HCT116 (cell line): Measurements from ENCODE around the gene NDUFB10. TPM values are rescaled to one million over a fixed set of nuclear protein-coding genes. Genes with fewer than 3 reads are reported as not detected.

Experiments used
- ATAC-seq: fragments of 200-7000 bp; cut with Tn5 transposase; 2 replicates; pipeline ENCODE4 v1.9.1; 2020; ENCODE audit warnings: mild to moderate bottlenecking, moderate library complexity
- BruUV-seq: library from RNA; stranded (reverse); fragments of 400-500 nt; replicated peaks from 2 replicates; lab custom pipeline; 2021; lab: Mats Ljungman, UMichigan
- CTCF ChIA-PET: fragments of 300-600 bp; sonication (Branson Sonifier 250); formaldehyde crosslinking; loops from one replicate; lab custom pipeline; 2021; ENCODE audit warnings: antibody characterized with exemption; lab: Charles Lee
- POLR2A ChIA-PET: fragments of 300-600, 350-600 bp; sonication (Branson Sonifier 250); formaldehyde crosslinking; loops from one replicate; lab custom pipeline; 2021; ENCODE audit warnings: antibody characterized with exemption; lab: Charles Lee
- RAD21 ChIA-PET, 2 experiments: fragments of 300-600 bp; sonication (Branson Sonifier 250); formaldehyde crosslinking; loops; one replicate each; lab custom pipeline; 2023; ENCODE audit warnings: low total read pairs in 2 of 2; ENCODE audit not compliant: uncharacterized antibody in 2 of 2, unreplicated experiment in 2 of 2, low non-redundant PET in 1 of 2; lab: Charles Lee
- DNase-seq: peaks from one replicate; pipeline ENCODE4 v3.0.0-alpha.2; 2010; ENCODE audit warnings: low read depth, low spot score
- H2AFZ ChIP-seq: fragments of 200-600 bp; shearing (Covaris generic), sonication (generic); 2 replicates; pipeline ENCODE4 v1.6.1; 2017; ENCODE audit warnings: low read depth, mixed run types, mixed read lengths, antibody characterized with exemption, low read length; ENCODE audit not compliant: poor library complexity, severe bottlenecking
- H3K27ac ChIP-seq: 2 replicates; pipeline ENCODE4 v1.5.1; 2012; ENCODE audit warnings: low read depth, low read length
- H3K27me3 ChIP-seq: fragments of 200-600 bp; sonication (generic); 2 replicates; pipeline ENCODE4 v1.6.1; 2016; ENCODE audit warnings: mixed run types, low read length, mixed read lengths; ENCODE audit not compliant: insufficient read depth
- H3K36me3 ChIP-seq, 2 experiments: fragments of 200-500 bp in 1 of 2; fragments of 200-600 bp in 1 of 2; sonication (Bioruptor generic) in 1 of 2; sonication (generic) in 1 of 2; 2 replicates each; pipeline versions ENCODE4 v1.5.1 to v1.6.1; 2014 to 2016; ENCODE audit warnings: low read length in 2 of 2, inconsistent platforms in 1 of 2, mixed read lengths in 1 of 2, mixed run types in 1 of 2; ENCODE audit not compliant: insufficient read depth in 2 of 2, control insufficient read depth in 1 of 2
- H3K4me1 ChIP-seq, 2 experiments: fragments of 200-600 bp in 1 of 2; sonication (generic) in 1 of 2; 2 replicates each; pipeline versions ENCODE4 v1.5.1 to v1.6.1; 2012 to 2017; ENCODE audit warnings: low read length in 2 of 2, inconsistent platforms in 1 of 2, mild to moderate bottlenecking in 1 of 2, mixed read lengths in 1 of 2, mixed run types in 1 of 2, moderate library complexity in 1 of 2; ENCODE audit not compliant: insufficient read depth in 2 of 2, control insufficient read depth in 1 of 2
- H3K4me2 ChIP-seq: fragments of 200-600 bp; sonication (generic); 2 replicates; pipeline ENCODE4 v1.6.1; 2017; ENCODE audit warnings: mixed run types, low read length, mixed read lengths
- H3K4me3 ChIP-seq, 2 experiments: fragments of 200-600 bp in 1 of 2; sonication (generic) in 1 of 2; replicated peaks in 1 of 2; 2 replicates each; pipeline ENCODE4 v1.5.1; 2011 to 2016; ENCODE audit warnings: low read length in 2 of 2, control low read depth in 1 of 2, low read depth in 1 of 2, mild to moderate bottlenecking in 1 of 2, mixed read lengths in 1 of 2, mixed run types in 1 of 2
- H3K79me2 ChIP-seq: fragments of 200-600 bp; sonication (generic); 2 replicates; pipeline ENCODE4 v1.6.1; 2017; ENCODE audit warnings: mild to moderate bottlenecking, mixed run types, low read length, moderate library complexity, mixed read lengths; ENCODE audit not compliant: insufficient read depth
- H3K9ac ChIP-seq: fragments of 200-600 bp; sonication (generic); 2 replicates; pipeline ENCODE4 v1.6.1; 2016; ENCODE audit warnings: low read length, mixed read lengths
- H3K9me2 ChIP-seq: fragments of 200-600 bp; sonication (generic), shearing (Covaris generic); 2 replicates; pipeline ENCODE4 v1.6.1; 2017; ENCODE audit warnings: mixed run types, mild to moderate bottlenecking, moderate library complexity; ENCODE audit not compliant: insufficient read depth
- H3K9me3 ChIP-seq, 2 experiments: fragments of 200-500 bp in 1 of 2; fragments of 200-600 bp in 1 of 2; sonication (Bioruptor generic) in 1 of 2; sonication (generic) in 1 of 2; 2 replicates each; pipeline ENCODE4 v1.6.1; 2014 to 2017; ENCODE audit warnings: low read length in 2 of 2, mixed read lengths in 2 of 2, inconsistent platforms in 1 of 2, low read depth in 1 of 2, mild to moderate bottlenecking in 1 of 2, mixed run types in 1 of 2, moderate library complexity in 1 of 2; ENCODE audit not compliant: control insufficient read depth in 1 of 2, insufficient read depth in 1 of 2
- H4K20me1 ChIP-seq: fragments of 200-600 bp; sonication (generic), shearing (Covaris generic); 2 replicates; pipeline ENCODE4 v1.6.1; 2017; ENCODE audit warnings: mixed run types, mild to moderate bottlenecking, moderate library complexity; ENCODE audit not compliant: insufficient read depth
- CBX3 ChIP-seq: IDR thresholded peaks from 2 replicates; pipeline ENCODE4 v1.6.1; 2012; ENCODE audit warnings: low read depth
- CEBPB ChIP-seq: IDR thresholded peaks from 2 replicates; pipeline ENCODE4 v1.6.1; 2012; ENCODE audit warnings: low read depth
- EGR1 ChIP-seq: IDR thresholded peaks from 2 replicates; pipeline ENCODE4 v1.6.1; 2012; ENCODE audit warnings: low read depth
- ELF1 ChIP-seq: IDR thresholded peaks from 2 replicates; pipeline ENCODE4 v1.6.1; 2012; ENCODE audit warnings: low read depth, borderline replicate concordance
- EZH2 ChIP-seq: fragments of 200-600 bp; sonication (generic); IDR thresholded peaks from 2 replicates; pipeline ENCODE4 v1.6.1; 2017; ENCODE audit warnings: antibody characterized with exemption, mixed run types
- EZH2phosphoT487 ChIP-seq: fragments of 200-600 bp; IDR thresholded peaks from 2 replicates; pipeline ENCODE4 v1.6.1; 2018; ENCODE audit warnings: antibody characterized with exemption, borderline replicate concordance
- FOSL1 ChIP-seq: IDR thresholded peaks from 2 replicates; pipeline ENCODE4 v1.6.1; 2012; ENCODE audit warnings: low read depth
- POLR2A ChIP-seq: IDR thresholded peaks from 2 replicates; pipeline ENCODE4 v1.7.0; 2011; ENCODE audit warnings: borderline replicate concordance; ENCODE audit not compliant: insufficient read depth, insufficient read length; ENCODE audit errors: extremely low read depth
- POLR2AphosphoS5 ChIP-seq: IDR thresholded peaks from 2 replicates; pipeline ENCODE4 v1.6.1; 2011; ENCODE audit warnings: mild to moderate bottlenecking, low read depth, low read length, moderate library complexity
- RAD21 ChIP-seq: IDR thresholded peaks from 2 replicates; pipeline ENCODE4 v1.6.1; 2012; ENCODE audit warnings: low read depth, mild to moderate bottlenecking
- SIN3A ChIP-seq: IDR thresholded peaks from 2 replicates; pipeline ENCODE4 v1.6.1; 2012; ENCODE audit warnings: low read depth
- SP1 ChIP-seq: IDR thresholded peaks from 2 replicates; pipeline ENCODE4 v1.6.1; 2012; ENCODE audit warnings: low read depth
- SRF ChIP-seq: IDR thresholded peaks from 2 replicates; pipeline ENCODE4 v1.6.1; 2012; ENCODE audit warnings: low read depth
- TCF7L2 ChIP-seq: IDR thresholded peaks from 2 replicates; pipeline ENCODE4 v1.7.0; 2011; ENCODE audit warnings: borderline replicate concordance, inconsistent platforms; ENCODE audit not compliant: insufficient read depth, insufficient read length; ENCODE audit errors: extremely low read depth
- YY1 ChIP-seq: IDR thresholded peaks from 2 replicates; pipeline ENCODE4 v1.6.1; 2011; ENCODE audit warnings: low read length, low read depth, moderate library complexity, mild to moderate bottlenecking; ENCODE audit not compliant: insufficient replicate concordance; ENCODE audit errors: extremely low read depth
- ZFX ChIP-seq: fragments of 450-650 bp; IDR thresholded peaks from 2 replicates; pipeline ENCODE4 v1.6.1; 2017
- intact Hi-C: fragments of 100-400 bp; cut with micrococcal nuclease; formaldehyde crosslinking; loops from 2 replicates; pipeline ENCODE4 v1.10.0; 2022
- total RNA-seq: library from RNA; stranded (reverse); gene quantifications from one replicate; pipeline ENCODE4 v1.2.1, GENCODE V29; 2021; ENCODE audit not compliant: unreplicated experiment
- TF ChIP-seq, protein P1 (sequence below), 3 experiments: fragments of 200-600 bp in 1 of 3; sonication (generic) in 1 of 3; IDR thresholded peaks in 2 of 3; conservative IDR thresholded peaks in 1 of 3; 2 replicates each; pipeline ENCODE4 v1.5.1; 2012 to 2017; ENCODE audit warnings: low read depth in 2 of 3, low read length in 2 of 3, antibody characterized with exemption in 1 of 3, borderline replicate concordance in 1 of 3, control low read depth in 1 of 3, mild to moderate bottlenecking in 1 of 3, mixed read lengths in 1 of 3, mixed run types in 1 of 3, moderate library complexity in 1 of 3; ENCODE audit not compliant: insufficient read depth in 1 of 3
- TF ChIP-seq, protein P2 (sequence below): IDR thresholded peaks from 2 replicates; pipeline ENCODE4 v1.6.1; 2011; ENCODE audit warnings: mild to moderate bottlenecking, low read length, moderate library complexity; ENCODE audit not compliant: insufficient replicate concordance; ENCODE audit errors: extremely low read depth
- TF ChIP-seq, protein P3 (sequence below): IDR thresholded peaks from 2 replicates; pipeline ENCODE4 v1.6.1; 2012; ENCODE audit warnings: low read depth
- TF ChIP-seq, protein P4 (sequence below): IDR thresholded peaks from 2 replicates; pipeline ENCODE4 v1.6.1; 2012

Gene NDUFB10
- total RNA-seq, 1 experiment from 2014 or later, result 273 TPM

DNA sequence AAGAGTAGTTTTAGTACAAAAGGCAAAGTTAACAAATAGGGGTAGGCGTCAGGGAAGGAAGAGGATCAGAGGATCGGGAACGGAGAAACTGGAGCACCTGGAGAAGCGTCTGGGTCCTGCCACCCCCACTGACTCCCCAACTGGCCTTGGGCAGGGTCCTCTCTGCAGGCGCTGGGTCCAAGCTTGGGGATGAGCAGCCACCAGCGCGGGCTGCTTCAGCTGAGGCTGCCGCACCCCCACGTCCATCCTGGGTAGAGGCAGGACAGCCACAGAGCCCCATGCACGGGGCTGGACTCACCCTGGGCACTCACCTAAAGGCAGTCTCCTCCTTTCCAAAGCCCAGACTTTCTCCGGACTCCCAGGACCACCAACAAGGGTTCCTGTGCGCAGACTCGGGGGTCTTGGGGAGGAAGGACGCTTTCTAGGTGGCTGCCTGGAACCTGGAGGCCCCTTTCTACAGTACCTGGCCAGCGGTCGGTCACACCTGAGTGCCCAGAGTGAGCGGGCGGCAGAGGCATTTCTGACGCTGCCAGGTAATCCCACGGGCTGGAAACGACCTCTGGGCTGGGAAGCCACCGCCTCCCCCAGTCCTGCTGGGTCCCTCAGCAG lies 42.2 kb upstream of the NDUFB10 start:
- H3K4me3 ChIP-seq, result no peak overlapping the region
- ChIA-PET CTCF (no interaction called here), POLR2A (no interaction called here), RAD21 (no interaction called here)
- H3K36me3 ChIP-seq, result no peaks in the 10 kb centered on the region
- no peaks in the 10 kb centered on the region for H3K27me3 ChIP-seq
- no peak overlapping the region for H3K27ac ChIP-seq
- TF ChIP-seq, protein P1, sequence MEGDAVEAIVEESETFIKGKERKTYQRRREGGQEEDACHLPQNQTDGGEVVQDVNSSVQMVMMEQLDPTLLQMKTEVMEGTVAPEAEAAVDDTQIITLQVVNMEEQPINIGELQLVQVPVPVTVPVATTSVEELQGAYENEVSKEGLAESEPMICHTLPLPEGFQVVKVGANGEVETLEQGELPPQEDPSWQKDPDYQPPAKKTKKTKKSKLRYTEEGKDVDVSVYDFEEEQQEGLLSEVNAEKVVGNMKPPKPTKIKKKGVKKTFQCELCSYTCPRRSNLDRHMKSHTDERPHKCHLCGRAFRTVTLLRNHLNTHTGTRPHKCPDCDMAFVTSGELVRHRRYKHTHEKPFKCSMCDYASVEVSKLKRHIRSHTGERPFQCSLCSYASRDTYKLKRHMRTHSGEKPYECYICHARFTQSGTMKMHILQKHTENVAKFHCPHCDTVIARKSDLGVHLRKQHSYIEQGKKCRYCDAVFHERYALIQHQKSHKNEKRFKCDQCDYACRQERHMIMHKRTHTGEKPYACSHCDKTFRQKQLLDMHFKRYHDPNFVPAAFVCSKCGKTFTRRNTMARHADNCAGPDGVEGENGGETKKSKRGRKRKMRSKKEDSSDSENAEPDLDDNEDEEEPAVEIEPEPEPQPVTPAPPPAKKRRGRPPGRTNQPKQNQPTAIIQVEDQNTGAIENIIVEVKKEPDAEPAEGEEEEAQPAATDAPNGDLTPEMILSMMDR (IDR thresholded peaks at IDR 0.05 in 2 of 3, conservative IDR thresholded peaks at IDR 0.05 in 1 of 3; ENCODE audit: borderline replicate concordance in 1 of 3, insufficient read depth in 1 of 3, low read depth in 2 of 3, low read length in 2 of 3), result no peak
- TF ChIP-seq ELF1, result no peak
- TF ChIP-seq TCF7L2, result no peak
- TF ChIP-seq SP1, result no peak
- TF ChIP-seq POLR2AphosphoS5, result no peak
- no peak for TF ChIP-seq EGR1
- TF ChIP-seq CBX3, result no peak
- TF ChIP-seq FOSL1, result no peak
- TF ChIP-seq, protein P2, sequence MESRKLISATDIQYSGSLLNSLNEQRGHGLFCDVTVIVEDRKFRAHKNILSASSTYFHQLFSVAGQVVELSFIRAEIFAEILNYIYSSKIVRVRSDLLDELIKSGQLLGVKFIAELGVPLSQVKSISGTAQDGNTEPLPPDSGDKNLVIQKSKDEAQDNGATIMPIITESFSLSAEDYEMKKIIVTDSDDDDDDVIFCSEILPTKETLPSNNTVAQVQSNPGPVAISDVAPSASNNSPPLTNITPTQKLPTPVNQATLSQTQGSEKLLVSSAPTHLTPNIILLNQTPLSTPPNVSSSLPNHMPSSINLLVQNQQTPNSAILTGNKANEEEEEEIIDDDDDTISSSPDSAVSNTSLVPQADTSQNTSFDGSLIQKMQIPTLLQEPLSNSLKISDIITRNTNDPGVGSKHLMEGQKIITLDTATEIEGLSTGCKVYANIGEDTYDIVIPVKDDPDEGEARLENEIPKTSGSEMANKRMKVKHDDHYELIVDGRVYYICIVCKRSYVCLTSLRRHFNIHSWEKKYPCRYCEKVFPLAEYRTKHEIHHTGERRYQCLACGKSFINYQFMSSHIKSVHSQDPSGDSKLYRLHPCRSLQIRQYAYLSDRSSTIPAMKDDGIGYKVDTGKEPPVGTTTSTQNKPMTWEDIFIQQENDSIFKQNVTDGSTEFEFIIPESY, result no peak
- no peak for TF ChIP-seq CEBPB
- no peak for TF ChIP-seq SIN3A
- no peak for TF ChIP-seq POLR2A
- TF ChIP-seq, protein P3, sequence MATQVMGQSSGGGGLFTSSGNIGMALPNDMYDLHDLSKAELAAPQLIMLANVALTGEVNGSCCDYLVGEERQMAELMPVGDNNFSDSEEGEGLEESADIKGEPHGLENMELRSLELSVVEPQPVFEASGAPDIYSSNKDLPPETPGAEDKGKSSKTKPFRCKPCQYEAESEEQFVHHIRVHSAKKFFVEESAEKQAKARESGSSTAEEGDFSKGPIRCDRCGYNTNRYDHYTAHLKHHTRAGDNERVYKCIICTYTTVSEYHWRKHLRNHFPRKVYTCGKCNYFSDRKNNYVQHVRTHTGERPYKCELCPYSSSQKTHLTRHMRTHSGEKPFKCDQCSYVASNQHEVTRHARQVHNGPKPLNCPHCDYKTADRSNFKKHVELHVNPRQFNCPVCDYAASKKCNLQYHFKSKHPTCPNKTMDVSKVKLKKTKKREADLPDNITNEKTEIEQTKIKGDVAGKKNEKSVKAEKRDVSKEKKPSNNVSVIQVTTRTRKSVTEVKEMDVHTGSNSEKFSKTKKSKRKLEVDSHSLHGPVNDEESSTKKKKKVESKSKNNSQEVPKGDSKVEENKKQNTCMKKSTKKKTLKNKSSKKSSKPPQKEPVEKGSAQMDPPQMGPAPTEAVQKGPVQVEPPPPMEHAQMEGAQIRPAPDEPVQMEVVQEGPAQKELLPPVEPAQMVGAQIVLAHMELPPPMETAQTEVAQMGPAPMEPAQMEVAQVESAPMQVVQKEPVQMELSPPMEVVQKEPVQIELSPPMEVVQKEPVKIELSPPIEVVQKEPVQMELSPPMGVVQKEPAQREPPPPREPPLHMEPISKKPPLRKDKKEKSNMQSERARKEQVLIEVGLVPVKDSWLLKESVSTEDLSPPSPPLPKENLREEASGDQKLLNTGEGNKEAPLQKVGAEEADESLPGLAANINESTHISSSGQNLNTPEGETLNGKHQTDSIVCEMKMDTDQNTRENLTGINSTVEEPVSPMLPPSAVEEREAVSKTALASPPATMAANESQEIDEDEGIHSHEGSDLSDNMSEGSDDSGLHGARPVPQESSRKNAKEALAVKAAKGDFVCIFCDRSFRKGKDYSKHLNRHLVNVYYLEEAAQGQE, result no peak
- TF ChIP-seq, protein P4, sequence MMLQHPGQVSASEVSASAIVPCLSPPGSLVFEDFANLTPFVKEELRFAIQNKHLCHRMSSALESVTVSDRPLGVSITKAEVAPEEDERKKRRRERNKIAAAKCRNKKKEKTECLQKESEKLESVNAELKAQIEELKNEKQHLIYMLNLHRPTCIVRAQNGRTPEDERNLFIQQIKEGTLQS, result no peak
- TF ChIP-seq ZFX, result no peak
- TF ChIP-seq EZH2phosphoT487, result no peak
- TF ChIP-seq EZH2, result no peak
- no peak for TF ChIP-seq RAD21
- no peak for TF ChIP-seq SRF
- TF ChIP-seq YY1, result no peak
- peaks cover 16 to 23% of the 10 kb centered on the region in 2 experiments for H3K4me1 ChIP-seq
- no peaks in the 10 kb centered on the region for H3K9me3 ChIP-seq
- no peaks in the 10 kb centered on the region for H3K9me2 ChIP-seq
- no peaks in the 10 kb centered on the region for H4K20me1 ChIP-seq
- no peak overlapping the region for H3K9ac ChIP-seq
- BruUV-seq, result no TSS peak
- no peak overlapping the region for H3K4me2 ChIP-seq
- no peak for ATAC-seq
- no peaks in the 10 kb centered on the region for H3K79me2 ChIP-seq
- intact Hi-C loops, result no loop called here
- H2AFZ ChIP-seq, result no peak overlapping the region
- DNase-seq, result no peak
